Measurements from ENCODE around the gene TMOD4.
A peak's percentile ranks its signal among the peaks of the same experiment; 100 is the strongest.
"Not testable (repeated sequence)": the region's sequence is repeated elsewhere in the genome, so short reads cannot be mapped to it uniquely, and the experiment has no call there.

TMOD4 gene

DNA sequence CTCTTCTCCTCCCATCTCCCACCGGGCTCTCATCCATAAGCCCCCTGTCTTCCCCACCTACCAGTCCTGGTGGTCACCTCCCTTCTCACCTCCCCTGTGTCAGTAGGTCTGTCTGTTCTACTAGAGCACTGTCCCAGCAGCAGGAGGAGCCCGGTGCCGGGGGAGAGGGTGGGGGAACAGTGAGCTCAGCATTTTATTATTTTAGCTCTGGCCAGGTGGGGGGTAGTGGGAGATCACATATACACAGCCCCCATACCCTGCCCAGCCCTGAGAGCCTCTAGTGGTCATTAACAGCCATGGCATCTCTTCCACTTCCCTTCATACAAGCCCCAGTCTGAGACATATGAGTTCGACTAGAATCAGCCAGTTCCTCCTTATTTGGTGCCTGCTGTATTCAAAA lies at the start of gene TMOD4:
TMOD4 (minus strand) TSS at position 119 of the 400 bp plus-strand sequence. CDS start 1,106 bp downstream, outside the sequence.
- no peak for DNase-seq

DNA sequence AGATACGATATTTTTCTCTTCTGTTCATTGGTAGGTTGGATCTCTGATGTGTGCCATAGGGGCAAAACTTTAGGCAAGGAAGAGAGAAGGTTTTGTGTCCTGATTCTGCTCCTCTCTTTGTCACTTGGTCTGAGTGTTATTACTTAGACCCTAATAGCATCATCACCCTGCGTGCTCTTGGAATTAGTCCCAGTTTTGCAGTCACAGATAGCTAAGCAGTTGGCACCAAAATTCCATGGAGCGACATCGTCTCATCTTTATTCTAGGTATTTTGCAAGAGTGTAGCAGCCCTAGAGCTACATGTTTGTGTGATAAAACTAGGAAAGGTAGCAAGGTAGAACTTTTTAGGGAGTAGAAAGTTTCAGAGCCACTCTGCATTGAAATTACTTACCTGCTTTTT lies 46.3 kb upstream of the TMOD4 start:
- no peak for DNase-seq

DNA sequence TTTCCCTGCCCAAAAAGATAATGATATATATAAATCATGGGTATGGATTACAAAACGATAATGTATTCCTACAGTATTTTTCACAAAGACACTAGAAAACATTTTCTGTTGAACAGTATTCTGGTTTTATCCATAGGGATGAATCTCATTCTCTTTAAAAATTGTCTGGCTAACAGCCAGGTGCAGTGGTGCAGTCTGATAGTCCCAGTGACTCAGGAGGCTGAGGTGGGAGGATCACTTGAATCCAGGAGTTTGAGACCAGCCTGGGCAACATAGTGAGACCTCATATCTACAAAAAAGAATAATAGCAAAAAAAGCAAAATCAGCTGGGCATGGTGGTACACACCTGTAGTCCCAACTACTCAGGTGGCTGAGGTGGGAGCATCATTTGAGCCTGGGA lies 45.8 kb upstream of the TMOD4 start:
- DNase-seq = no peak

DNA sequence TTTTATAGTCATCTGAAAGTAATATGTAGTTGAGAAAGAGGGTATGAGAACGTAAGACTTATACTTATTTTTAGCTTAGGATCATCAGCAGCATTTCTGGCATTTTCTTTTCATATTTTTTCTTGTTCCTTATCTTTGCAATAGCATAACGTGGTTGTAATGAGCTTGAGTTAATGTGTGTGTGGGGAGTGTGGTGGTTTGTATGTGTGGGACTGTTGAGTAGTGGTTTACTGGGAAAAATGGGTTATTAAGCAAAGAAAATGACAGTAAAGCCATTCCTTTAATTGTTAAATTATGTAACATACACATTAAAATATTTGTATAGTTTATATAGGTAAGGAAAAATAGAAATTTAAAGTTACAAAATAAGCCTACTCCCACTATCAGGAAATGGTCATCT lies 37.8 kb upstream of the TMOD4 start:
- DNase-seq = no peak

DNA sequence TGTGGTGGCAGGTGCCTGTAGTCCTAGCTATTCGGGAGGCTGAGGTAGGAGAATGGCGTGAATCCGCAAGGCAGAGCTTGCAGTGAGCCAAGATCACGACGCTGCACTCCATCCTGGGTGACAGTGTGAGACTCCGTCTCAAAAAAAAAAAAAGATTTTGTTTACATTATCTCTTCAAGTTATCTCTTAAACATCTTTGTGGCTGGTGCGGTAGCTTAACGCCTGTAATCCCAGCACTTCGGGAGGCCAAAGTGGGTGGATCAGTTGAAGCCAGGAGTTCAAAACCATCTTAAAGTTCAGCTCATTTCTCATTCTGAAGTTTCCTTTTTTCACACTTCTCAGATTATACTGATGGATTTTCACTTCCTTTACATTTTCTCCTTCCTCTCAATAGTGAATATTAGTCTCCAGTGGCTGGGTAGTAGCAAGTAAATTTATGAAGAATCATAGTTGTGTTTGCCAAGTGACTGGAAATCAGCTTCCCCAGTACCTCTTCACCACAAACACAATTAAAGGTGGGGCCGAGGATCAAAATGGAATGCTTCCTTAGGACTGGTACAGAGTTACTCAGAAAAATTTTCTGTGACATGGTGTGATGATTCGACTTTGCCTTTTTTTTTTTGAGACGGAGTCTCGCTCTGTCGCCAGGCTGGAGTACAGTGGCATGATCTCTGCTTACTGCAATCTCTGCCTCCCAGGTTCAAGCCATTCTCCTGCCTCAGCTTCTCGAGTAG lies 36.4 kb upstream of the TMOD4 start:
- DNase-seq = no peak

DNA sequence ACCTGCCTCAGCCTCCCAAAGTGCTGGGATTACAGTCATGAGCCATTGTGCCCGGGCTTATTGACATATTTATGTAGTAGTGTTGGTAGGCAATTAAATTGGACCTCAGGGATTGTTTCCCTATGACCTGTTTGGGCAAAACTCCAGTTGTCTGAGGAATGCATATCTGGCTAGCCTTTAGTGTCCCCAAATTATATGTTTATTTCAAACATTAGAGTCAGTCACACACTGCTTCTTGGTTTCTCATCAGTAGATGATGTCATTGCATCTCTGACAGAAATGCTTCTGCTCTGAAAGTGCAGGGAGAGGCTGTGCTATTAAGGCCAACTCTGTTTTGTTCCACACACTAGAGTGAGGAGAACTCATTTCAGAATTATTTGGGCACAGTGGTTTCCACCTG lies 35.0 kb upstream of the TMOD4 start:
- DNase-seq = no peak

DNA sequence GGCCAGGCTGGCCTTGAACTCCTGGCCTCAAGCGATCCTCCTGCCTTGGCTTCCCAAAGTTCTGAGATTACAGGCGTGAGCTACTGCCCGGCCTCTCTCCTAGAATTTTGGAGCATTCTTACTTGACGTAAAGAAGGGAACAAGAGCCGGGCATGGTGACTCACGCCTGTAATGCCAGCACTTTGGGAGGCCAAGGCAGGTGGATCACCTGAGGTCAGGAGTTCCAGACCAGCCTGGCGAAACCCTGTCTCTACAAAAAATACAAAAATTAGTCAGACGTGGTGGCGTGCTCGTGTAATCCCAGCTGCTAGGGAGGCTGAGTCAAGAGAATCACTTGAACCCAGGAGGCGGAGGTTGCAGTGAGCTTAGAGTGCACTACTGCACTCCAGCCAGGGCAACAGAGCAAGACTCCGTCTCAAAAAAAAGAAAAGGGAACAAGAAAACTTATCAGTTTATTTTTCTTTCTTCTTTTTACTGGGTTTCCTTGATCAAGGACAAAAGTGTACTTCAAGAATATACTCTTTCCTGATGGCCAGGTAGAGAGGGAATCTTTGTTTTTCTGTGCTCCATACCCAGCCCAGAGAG lies 29.7 kb upstream of the TMOD4 start:
- DNase-seq = not testable (repeated sequence)

DNA sequence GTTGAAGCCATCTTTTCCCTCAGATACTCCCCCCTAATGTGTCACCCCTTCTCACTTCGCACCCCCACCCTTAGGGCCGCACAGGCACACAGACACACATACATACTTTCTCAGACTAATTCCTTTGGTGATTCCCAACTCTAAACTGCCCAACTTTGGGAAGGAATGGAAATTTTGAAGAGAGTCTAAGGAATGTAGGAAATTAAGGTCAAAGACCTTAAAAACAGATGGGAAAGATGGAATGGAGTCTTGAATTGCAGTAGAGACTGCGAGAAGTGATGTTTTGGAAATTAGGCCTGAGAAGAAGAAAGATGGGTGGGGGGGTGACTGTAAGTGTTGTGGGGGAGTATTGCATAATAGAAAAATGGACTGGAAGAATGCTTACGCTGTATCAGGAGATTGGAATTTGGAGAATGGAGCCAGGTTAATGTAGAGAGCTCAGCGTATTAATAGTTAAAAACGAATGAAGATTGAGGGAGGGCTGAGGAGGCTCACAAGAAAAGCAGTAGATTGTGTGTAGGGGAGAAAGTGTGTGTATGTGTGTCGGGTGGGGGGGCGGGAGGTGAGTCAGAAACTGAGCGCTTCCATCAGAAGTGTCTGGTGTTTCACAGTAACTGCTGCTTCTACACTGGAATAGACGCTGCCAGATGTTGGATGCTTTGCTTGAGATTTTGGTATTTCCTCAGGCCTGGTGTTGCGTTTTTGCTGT lies 24.2 kb upstream of the TMOD4 start:
- DNase-seq = no peak

DNA sequence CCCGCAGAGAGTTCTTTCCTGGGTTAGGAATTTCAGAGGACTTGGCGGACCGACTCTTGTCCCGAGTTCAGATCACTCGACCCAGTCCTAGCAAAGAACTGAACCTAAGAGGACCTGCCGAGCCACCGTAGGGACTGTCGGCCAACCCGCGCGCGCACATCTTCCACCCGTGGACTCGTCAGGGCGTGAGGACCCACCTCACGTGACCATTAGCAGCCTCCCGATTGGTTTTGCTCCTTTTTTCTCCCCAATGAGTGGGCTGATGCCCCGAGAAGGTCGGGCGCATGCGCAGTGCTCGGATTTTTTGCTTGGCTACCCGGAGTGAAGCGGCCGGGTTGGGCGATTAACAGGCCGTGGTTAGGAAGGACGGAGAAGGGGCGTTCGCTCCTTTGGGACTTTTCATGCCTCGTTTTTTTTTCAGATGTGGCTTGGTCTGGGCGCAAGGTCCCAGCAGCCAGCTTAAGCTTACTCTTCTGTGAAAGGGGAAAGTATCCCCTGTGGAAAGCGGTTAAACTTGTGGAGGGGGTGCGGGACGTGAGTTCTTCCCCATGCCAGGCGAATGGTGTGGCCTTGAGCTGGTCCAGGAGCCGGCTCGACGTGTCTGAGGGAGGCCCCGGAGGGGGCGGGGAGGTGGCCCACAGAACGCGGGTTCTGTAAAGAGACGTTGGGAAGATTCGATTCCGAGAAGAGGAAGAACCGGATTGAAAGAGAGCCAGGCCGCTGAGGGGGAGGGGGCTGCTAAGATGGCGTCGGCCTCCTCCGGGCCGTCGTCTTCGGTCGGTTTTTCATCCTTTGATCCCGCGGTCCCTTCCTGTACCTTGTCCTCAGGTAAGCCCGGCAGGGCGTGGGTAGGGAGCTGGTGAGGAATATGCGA lies 22.7 kb upstream of the TMOD4 start, which contains the start of gene PIP5K1A:
PIP5K1A (plus strand) TSS at position 299 of the 874 bp plus-strand sequence; CDS start at position 744, 445 bp downstream.
- peak; percentile 81 for DNase-seq

DNA sequence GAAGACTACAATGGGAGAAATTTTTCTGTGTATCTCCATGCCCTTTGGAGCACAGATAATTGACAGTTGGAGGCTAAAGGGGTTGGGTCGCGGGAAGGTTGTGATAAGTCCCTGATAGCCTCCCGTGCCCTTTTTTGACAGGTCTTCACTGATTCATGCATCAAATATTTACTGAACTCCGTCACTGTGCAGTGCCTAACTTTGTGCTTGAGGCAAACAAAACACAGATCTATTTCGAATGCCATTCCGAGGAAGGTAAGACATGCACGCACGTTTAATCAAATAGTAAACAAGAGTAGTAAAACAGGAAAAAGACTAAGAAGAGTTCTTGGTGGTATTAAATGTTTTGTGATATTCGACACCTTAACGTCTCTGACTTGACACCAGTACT lies 22.1 kb upstream of the TMOD4 start:
- DNase-seq = no peak

DNA sequence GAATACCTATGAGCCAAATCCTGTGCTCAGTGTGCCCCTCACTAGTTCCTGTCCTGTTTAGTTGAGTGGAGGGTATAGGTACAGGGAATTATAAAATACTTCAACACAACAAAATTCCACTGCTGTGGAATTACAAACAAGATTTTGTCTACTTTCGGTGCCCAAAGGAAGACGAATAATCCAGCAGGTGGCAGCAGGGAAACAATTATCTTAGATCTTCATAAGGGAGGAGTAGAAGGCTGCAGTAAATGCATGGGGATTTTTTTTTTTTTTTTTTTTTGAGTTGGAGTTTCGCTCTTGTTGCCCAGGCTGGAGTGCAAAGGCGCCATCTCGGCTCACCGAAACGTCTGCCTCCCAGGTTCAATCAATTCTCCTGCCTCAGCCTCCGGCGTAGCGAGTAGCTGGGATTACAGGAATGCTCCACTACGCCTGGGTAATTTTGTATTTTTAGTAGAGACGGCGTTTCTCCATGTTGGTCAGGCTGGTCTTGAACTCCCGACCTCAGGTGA lies 20.6 kb upstream of the TMOD4 start:
- no peak for DNase-seq

DNA sequence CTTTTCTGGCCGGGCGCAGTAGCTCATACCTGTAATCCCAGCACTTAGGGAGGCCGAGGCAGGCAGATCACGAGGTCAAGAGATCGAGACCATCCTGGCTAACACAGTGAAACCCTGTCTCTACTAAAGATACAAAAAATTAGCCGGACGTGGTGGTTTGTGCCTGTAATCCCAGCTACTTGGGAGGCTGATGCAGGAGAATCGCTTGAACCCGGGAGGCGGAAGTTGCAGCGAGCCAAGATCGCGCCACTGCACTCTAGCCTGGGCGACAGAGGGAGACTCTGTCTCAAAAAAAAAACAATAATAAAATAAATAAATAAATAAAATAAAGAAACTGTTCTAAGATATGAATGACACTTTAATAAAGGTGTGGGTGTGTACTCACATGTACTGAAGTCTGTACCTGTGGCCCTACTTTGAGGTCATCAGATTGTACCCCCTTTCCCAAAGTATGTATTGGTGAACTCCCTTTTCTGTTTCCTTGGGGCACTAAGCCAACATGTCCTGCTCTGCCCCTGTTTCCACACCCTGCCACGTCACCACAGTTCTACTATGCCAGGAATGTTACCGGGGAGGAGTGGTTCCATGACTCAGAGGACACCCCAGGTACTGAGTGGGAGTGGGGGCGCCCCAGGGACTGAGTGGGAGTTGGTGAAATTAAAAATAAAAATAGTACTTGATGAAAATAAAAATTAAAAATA lies 19.3 kb upstream of the TMOD4 start:
- not testable (repeated sequence) for DNase-seq

DNA sequence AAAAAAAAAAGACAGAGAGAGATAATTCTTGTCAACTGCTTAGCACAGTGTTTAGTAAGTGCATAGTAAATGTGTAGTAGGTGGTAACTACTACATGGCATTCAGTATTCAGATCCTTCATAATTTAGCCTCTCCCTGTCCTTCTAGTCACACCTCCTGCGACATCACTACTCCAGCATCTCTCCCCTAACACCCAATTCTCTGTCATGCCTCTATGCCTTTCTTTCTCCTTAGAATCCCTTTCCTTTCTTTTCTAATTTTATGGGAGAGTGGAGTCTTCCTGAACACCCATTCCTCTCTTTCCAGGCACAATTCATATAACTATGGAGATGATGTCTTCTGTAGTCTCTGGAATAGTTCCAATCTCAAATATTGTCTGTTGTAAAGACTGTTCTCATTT lies 18.1 kb upstream of the TMOD4 start:
- DNase-seq = no peak

DNA sequence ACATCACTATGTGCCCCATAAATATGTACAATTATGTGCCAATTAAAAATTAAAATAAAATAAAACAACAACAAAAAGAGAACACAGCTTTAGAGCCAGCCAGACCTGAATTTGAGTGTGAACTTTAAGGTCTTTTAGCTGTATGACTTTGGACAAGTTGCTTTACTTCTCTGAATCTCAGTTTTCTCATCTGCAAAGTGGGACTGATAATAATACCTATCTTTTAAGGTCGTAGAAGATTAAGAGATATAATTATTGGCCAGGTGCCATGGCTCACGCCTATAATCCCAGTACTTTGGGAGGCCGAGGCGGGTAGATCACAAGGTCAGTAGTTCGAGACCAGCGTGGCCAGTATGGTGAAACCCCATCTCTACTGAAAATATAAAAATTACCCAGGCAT lies 17.5 kb upstream of the TMOD4 start:
- no peak for DNase-seq

DNA sequence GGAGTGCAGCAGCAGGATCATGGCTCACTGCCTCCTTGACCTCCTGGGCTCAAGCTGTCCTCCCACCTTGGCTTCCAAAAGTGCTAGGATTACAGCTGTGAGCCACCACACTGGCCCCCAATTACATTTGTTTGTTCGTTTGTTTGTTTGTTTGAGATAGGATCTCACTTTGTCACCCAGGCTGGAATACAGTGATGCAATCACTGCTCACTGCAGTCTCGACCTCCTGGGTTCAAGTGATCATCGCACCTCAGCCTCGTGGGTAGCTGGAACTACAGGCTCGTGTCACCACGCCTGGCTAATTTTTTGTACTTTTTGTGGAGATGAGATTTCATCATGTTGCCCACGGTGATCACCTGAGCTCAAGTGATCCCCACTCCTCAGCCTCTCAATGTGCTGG lies 16.3 kb upstream of the TMOD4 start:
- DNase-seq = no peak

DNA sequence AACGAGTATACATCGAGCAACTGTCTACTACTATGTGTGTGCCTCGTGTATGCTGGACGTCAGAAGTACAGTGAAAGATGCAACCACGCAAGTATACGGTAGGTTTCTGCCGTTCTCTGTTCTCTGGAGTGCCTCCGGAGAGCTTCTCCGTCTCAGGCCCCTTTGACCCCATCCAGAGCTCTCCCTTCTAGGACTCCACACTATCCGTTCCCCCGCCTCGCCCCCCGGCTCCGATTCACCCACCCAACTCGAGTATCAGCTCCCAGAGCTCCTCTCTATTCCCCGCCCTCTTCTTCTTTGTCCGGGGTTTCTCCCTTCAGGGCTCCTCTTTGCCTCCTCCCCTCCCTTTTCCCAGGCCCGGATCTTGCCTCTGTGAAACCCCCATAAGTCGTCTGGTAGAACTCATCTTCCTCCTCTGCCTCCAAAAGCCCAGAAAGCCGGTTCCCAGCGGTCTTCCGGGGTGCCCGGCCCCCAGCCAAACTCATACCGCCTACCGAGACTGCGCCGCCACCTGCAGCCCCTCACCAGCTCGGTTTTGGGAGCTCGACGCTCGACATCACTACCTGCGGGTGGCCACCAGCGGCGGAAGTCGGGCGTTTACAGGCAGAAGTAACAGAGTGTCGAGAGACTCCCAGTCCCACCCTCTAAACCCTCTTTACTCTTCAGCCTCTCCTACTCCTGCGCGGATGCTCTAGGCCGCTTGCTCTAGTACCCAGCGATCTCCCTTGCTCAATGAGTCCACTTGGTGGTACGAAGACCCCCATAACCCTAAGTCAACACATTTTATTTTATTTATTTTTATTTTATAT lies 14.1 kb upstream of the TMOD4 start, which contains the start of gene VPS72:
VPS72 (minus strand) TSS at position 561 of the 809 bp plus-strand sequence; CDS start at position 485, 76 bp downstream.
- peak; percentile 32 for DNase-seq

DNA sequence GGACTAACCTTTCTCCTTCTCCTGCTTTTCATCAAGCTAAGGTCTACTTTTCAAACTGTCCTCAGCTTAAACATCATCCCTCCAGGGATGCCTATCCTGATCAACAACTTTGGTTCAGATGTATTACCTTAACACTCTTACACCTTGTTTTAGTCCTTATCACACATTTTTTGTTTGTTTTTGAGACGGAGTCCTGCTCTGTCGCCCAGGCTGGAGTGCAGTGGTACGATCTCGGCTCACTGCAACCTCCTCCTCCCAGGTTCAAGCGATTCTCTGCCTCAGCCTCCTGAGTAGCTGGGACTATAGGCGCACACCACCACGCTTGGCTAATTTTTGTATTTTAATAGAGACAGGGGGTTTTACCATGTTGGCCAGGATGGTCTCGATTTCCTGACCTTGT lies 12.9 kb upstream of the TMOD4 start:
- DNase-seq = not testable (repeated sequence)

DNA sequence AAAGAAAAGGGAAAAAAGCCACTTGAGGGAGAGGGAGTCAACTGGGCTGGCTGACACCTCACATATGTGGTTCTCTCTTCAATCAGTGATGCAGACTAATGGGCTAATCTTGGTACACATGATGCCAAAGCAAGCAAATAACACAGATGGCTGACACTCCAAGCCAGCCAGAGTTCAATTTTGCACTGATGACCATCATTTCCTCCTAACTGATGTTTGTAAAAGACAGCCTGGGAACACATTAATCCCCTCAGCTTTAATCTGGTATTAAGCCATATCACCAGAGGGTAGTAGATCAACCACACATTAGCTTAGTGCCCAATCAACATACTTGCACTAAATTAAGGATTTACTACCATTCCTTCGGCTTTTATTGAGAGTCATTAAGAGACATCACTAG lies 11.4 kb upstream of the TMOD4 start:
- no peak for DNase-seq

DNA sequence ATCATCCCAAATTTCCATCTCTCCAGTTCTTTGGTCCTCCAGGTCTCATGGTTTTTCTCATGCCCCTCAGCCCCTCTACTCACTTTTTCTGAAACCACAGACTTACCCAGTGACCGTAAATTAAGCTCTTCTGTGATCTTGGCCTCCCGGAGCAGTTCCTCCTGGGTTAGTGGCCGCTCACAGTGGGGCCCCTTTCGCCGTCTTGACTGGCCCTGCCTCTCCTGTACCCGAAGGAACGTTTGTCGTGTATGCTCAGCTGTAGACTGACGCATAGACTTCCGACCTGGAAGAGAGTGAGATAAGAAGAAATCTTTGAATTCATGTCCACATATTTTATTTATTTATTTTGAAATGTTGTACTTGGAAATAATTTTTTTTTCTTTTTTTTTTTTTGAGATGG lies 8.4 kb upstream of the TMOD4 start:
- DNase-seq = no peak

DNA sequence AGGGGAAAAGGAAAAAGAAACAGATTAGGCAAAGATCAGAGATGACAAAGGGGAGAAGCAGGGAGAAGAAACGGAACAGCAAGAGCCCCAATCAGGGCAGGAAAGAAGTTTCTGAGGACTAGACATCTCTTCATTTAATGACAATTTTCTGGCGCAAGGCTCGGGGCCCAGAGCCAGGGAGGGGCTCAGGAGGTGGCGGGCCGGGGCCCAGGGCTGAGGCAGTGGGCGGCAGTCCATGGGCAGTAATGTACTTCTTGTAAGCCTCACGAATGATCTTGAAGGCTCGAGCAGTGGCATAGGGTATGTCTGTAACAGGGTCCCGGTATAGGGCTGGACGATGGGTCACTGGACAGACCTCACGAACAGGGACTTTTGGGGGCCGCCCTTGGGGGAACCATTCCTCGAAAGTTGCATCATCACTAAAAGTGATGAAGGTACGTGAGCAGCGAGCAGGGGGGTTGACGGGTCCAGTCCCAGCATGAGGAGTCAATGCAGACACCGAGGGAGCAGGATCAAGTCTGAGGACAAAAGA lies 799 bp upstream of the TMOD4 start:
- DNase-seq = no peak
